Measurements from ENCODE around the gene RWDD4.

RWDD4 gene

DNA sequence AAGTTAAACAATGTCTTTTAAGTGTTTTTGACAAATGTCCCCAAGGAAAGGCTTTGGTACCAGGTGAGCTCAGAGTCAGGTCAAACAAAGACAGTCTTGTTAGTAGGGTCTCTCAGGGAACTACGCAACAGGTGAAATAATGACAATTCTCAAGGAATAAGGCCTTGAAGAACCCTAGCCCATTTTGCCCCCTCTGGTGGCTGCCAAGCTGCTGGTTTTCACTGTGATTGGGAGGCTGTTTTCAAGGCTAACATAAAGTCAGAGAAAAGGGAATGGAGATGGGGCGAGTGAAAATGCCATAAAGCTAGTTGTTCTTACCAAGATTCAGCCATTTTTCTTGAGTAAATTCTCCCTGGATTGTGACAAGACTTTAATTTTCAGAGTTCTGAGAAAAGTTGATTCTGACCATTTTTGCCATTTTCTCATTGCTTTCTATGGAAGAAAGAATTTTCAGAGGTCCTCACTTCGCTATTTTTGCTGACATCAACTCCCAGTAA lies 58.7 kb downstream of the RWDD4 start:
- DNase-seq (ENCODE audit: low read depth in 2 of 2) = no peak

DNA sequence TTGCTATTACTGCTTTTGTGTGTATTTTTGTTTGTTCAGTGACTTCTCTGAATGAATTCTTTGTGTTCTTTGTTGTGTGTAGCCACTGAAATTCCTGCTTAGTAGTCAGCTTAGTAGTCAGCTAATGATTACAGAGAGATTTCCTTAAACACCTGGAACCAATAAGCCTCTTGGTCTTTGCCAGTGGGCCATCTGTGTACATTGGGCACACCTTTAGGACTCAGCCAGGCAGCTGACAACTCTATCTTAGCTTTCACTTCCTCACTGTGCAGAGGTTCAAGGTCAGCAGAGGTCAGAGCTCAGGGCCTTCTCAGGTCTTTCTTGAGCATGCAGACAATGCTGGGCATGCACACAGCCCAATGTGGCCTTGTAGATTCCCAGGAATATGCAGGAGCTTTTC lies 59.3 kb downstream of the RWDD4 start:
- no peak for DNase-seq (ENCODE audit: low read depth in 2 of 2)

DNA sequence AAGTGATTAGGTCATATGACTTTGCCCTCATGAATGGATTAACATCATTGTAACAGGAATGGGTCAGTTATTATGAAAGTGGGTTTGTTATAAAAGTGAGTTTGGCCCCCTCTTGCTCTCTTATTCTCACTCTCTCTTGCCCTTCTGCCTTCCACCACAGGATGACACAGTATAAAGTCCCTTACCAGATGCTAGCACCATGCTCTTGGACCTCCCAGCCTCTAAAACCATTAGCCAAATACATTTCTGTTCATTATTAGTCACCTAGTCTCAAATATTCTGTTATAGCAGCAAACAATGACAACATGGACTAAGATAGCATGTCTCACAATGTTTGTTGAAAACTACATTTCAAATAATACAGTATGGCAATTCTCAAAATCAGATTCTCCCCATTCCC lies 59.7 kb downstream of the RWDD4 start:
- no peak for DNase-seq (ENCODE audit: low read depth in 2 of 2)

DNA sequence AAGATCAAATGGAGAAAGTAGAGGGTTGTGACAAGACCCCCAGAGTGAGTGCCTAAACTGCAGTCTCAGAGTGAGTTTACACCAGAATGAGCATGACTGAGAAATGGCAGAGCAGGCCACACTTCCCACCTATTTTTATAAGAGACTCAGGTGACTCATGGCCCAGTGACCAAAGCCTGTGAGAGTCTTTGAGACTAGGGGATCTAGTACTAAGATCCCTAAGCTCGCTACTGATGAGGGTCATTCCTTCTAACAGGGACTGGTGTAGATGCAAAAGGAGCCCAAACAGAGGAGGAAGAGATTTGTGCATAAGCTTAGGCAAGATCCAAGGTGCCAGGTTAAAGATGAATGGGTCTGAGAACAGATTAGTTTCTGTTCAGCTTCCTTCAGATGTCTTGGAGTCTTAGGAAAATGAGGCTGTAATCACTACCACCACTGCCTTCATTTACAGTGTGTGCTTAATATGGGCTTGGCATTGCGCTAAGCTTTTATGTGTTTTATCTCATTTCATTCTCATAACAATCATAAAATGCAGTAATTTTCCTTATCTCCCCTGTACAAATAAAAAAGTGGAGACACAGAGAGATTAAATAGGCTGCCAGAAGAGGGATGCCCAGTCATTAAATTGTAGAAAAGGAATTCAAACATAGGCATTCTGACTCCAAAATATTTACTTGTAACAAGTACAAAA lies 62.8 kb downstream of the RWDD4 start:
- no peak for DNase-seq (ENCODE audit: low read depth in 2 of 2)

DNA sequence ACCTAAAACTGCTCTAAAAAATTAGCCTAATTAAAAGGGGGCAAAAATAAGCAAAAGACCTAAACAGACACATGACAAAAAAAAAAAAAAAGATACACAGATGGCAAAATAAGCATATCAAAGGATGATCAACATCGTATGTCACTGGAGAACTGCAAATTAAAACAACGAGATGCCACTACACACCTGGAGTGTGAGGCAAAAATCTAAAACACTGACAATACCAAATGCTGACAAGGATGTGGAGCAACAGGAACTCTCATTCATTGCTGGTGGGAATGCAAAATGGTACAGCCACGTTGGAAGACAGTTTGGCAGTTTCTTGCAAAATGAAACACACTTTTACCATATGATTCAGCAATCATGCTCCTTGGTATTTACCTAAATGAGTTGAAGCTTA lies 64.2 kb downstream of the RWDD4 start:
- DNase-seq (ENCODE audit: low read depth in 2 of 2) = no peak

DNA sequence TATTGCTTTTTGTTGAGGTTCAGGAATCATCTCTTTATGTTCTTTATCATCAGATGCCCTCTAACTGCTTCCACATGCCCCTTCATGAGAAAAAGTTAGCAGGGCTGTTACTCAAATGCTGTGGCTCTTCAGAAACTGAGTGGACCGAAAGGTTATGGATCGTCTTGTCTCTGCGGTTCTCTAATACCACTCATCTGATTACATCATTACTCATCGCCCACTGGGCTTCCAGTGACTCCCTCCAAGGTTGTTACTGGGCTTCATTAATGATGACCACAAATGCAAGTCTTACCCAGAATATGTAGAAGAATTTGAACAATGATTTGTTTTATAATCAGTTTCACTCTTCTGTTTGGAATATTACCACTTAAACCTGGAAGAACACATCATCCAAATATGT lies 67.7 kb downstream of the RWDD4 start:
- DNase-seq (ENCODE audit: low read depth in 2 of 2) = no peak
